ENCODE measurements around the gene NDUFB8.

NDUFB8 gene

DNA sequence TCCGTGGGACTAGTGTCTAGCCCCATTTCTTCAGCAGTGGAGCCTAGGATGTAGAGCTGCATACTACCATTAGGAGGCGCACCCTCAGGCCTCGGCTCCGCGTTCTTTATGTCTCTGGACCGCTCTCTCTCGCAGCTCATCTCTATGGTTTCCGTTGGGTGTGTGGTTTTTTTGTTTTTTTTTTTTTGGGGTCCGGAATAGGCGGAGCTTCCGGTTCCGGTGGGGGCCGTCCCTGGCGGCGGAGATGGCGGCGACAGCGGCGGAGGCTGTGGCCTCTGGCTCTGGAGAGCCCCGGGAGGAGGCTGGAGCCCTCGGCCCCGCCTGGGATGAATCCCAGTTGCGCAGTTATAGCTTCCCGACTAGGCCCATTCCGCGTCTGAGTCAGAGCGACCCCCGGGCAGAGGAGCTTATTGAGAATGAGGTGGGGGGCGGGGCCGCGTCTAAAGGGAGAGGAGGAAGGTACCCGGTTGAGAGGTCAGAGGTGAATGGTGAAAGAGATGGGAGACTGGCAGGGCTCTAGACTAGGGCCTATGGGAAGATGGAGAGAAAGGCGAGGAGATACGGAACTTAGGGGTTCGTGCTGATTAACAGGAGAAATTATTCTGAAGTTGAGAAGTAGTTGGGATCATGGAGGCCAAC, 6.2 kb upstream of the NDUFB8 start, which contains the start of gene HIF1AN:
TSS of gene HIF1AN (plus strand) at position 229 of the 639 bp plus-strand sequence. CDS start at position 245, 16 bp downstream.
- peak; percentile 85 for DNase-seq

DNA sequence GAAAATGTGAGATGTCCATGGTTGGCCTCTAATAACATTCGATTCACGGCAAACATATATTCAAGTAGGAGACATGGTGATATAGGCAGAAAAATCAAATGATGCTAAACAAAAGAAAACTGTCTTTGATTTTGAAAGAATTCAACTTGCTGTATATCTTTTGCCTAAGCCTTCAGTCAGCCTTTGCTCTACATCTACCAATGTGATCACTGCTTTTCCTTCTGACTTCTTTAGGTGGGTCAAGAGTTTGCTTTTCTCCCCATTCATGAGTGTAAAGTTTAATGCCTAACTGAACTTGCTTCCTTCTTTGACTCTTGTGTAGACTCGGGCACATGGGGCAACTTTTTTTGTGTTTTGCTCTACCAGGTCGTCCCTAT, 5.7 kb upstream of the NDUFB8 start:
- no peak for DNase-seq

DNA sequence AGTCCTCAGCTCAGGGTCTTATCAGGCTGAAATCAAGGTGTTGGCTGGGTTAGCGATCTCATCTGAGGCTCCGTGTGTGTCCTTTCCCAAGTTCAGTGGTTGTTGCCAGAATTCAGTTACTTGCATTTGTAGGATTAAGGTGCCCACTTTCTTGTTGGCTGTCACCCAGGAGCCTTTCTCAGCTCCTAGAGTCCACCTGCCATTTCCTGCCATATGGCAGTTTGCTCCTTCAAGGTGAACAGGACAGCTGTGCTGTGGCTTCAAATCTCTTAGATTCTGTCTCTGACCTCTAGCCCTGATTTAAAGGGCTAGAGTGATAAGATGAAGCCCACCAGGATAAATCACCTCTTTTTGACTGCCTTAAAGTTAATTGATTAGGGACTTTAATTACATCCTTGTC, 5.1 kb upstream of the NDUFB8 start:
- DNase-seq = no peak

DNA sequence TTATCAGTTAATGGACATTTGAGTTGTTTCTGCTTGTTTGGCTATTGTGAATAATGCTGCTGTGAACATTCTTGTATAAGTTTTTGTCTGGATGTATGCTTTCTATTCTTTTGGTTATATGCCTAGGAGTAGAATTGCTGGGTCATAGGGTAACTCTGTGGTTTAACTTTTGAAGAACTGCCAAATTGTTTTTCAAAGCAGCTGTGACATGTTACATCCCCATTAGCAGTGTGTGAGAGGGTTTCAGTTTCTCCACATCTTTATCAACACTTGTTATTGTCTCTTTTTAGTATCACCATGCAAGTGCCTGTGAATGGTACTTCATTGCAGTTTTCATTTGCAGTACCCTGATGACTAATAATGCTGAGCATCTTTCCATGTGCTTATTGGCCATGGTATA, 2.1 kb upstream of the NDUFB8 start:
- no peak for DNase-seq

DNA sequence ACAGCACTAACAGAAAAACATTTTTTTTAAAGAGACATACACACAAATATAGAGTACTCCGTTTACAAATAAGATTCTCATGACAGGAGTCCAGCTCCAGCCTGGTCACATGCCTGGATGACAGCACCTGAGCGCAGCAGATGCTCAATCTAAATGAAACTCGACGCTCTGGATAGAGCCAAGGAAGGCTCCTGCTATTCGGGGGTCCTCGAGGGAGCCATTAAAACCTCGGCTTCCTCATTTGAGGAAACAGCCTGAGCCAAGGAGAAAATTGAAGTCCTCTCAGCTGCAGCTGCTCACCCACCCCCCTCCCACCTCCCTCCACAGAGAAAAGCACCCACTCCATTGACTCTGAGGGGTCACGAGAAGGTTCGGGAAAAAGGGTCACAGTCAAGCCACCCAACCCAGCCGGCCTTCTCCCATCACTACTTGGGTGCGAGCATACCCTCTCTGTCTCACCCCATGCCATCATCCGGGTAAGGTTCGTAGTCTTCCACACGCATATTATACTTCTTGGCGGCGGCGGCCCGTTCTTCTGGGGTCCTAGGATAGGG, 673 bp downstream of the NDUFB8 start:
- no peak for DNase-seq

DNA sequence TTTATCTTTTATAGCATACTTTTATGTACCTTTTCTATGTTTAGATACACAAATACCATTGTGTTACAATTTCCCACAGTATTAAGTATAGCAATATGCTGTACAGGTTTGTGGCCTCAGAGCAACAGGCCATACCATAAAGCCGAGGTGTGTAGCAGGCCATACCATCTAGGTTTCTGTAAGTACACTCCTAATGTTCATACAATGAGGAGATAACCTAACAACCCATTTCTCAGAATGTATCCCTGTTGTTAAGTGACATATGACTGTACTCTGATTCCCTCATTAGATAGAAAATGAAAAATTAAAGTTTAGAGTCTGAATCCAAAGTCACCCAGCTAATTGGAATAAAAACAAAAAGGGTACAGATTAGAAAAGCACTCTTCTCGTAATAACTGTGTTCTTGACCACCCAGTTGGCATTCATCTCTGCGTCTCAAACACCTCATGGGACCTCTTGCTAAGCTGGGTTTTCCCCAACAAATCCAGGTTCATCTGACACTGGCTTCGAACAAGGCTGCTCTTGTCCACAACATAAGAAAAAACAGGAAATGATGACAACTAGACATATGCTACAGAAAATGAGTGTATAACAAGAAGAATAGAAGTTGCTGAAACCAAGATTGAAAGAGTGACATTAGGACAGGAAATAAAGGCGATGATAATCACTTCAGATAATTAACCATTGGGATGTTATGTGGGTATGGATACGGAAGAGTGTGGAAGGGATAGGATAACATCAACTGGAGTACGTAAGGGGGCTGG, 1.4 kb downstream of the NDUFB8 start:
- DNase-seq = no peak

DNA sequence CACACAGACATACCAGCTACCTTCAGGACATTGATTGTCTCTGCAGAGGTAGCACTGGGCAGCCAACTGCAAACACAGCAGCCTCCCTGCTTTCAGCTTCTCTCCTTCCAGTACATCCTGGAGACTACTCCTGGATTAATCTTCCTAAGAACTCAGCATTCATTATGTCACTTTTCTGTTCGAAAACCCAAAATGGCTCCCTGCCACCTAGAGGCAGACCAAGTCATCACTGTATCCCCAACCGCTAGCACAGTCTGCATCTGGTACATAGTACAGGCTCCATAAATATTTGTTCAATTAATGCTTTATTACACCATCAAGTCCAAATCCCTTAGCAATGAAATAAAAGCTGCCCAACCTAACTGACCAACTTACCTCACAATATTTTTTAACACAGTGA, 5.0 kb downstream of the NDUFB8 start:
- no peak for DNase-seq

DNA sequence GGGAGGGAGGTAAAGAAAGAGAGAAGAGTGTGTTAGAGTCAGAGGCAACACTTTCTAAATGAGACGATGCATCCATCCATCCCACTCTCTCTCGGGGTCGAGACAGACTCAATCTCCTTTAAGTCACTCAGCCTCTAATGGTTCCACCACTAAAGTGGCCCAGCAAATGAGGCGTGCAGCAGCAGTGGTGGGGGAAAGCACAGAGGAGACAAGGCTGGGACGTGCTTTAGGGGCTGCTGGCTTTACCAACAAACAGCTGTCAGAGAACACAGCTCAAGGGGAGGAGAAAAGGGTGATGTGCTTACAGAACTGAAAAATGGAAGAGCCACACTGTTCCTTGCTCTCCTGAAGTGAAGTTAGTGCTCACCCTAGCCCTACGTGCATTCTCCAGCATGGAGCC, 5.5 kb downstream of the NDUFB8 start:
- DNase-seq = no peak

DNA sequence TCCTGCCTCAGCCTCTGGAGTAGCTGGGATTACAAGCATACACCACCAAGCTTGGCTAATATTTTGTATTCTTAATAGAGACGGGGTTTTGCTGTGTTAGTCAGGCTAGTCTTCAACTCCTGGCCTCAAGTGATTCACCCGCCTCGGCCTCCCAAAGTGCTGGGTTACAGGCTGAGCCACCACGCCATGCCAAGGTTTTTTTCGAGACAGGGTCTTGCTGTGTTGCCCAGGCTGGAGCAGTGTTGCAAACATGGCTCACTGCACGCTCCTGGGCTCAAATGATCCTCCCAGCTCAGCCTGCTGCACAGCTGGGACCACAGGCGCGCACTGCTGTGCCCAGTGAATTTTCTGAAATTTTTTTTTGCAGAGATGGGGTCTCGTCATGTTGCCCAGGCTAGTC, 6.7 kb downstream of the NDUFB8 start:
- no peak for DNase-seq

DNA sequence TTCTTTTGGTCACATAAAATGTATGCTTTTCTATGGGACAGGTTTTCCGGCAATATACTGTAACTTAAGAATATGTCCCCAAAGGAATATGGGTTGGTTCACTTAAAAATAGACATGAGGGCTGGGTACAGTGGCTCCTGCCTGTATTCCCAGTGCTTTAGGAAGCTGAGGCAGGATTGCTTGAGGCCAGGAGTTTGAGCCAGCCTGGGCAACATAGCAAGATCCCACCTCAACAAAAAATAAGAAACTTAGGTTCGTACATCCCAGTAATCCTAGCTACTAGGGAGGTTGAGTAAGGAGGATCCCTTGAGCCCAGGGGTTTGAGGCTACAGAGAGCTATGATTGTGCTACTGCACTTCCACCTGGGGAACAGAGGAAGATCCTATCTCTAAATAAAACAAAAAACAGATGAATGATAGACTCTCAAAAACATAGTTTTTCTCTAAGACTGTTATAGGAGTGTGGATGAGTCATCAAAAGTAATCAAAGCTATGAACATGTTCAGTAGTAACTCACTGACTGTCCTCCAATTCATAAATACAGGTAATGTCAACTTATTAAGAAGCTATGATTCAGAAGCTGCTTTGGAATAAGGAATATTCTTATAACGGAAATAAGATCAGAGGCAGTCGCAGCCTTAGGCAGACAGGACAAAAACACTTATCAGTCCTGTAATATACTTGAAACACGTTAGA, 7.4 kb downstream of the NDUFB8 start:
- no peak for DNase-seq

DNA sequence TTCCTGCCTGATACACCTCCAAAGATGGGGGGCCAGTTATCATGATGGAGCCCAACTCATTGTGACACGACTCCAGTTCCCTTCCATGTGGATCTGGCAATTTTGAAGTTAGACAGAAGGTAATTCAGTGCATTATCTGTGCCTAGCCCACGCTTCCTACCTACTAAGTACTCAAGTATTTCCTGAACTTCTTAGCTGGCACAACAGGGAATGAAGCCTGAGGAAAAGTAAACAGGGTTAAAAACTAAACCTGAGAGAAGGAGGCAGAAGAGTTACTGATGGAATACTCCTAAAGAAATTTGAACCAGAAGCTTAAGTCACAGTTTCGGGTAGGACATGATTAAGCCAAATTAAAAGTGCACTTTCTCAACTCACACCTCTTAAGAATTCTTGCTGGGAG, 8.9 kb downstream of the NDUFB8 start:
- no peak for DNase-seq

DNA sequence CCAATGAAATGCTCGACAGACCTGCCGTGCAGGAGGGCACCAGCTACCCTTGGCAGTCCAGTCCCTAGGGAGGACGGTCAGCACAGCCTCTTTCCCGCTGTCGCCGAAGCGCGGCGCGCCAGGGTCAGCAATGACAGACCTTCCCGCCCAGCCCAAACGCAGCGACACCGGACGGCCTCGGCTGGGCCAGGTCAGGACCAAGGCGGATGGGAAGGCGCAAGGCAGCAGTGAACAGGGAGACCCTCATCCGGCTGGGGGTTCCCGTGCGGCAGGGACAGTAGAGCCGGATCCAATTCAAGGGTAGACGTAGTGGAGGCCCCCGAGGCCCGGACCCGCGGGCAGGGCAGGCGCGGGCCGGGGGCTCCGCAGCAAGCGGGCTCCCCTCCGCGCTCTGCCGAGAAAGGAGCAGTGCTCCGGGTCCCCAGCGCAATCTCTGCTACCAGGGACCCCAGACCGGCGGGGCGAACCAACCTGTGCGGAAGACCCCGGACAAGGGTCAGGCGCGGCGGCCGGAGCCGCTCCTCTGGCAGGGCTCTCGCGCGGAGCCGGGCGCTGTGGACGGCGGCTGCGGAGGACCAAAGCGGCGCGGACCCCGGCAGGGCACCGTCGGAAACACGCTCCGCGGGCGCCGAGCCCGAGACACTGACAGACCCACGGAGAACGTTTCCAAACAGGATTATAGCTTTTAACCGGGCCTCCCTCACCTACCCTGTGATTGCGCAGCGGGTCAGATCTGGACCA, 10.2 kb downstream of the NDUFB8 start, which contains the start of gene SEC31B:
TSS of gene SEC31B (minus strand) at position 551 of the 741 bp plus-strand sequence. CDS start 2,909 bp downstream, outside the sequence.
- DNase-seq = peak; percentile 28

DNA sequence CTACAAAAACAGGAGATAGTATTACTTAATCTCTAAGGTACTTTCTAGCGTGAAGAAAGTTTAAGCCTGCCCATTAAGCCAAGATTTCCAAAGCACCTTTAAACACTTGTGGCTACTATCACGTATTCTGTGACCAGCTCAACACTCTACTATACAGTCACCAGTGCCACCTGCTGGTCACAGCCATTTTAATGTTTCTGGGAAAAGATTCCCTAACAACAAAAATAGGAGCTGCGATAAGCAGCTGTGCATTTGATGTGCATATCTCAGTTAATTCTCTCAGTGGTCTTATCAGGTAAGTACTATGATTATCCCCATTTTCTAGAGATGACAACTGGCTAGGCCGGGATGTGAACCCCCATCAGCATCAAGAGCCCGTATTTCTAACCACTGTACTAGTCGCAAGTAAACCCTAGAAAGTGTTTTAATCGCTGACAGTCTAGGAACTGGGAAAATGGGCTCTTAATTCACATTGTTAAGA, 10.9 kb downstream of the NDUFB8 start:
- peak; percentile 50 for DNase-seq

DNA sequence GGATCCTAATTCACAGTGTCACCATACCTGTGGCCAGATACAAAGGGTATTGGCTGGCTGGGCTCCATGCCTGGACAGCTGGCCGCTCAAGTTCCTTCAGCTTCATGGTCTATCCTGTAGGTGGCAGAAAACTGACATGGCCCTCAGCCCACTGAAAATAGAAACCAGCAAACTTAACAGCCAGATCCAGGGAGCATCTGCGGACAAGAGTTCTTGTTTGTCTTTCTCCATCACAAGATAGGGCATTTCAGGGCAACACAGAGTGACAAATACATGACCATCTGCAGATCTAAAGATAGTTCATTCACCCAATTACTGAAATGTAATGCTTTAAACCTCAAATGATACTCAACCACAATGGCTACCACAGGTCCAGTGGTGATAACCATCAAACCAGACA, 12.8 kb downstream of the NDUFB8 start:
- no peak for DNase-seq

DNA sequence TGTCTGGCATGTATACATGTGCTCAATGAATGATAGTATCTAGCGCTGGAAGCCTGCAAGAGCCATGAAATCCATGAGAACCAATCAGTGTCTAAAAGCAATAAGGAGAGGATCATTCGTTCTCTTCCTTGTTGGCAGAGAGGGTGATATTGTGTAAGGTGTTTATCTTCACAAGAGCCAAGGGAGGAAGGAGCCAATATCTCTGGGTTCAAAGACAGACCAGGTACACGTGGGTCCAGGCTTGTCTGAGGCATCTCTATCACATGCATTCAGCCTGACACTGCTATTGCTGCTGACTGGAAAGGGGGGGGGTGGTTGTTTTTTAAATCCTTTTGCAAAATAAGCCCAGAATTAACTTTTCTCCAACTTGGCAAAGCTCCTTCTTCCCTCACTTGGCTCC, 14.1 kb downstream of the NDUFB8 start:
- DNase-seq = no peak

DNA sequence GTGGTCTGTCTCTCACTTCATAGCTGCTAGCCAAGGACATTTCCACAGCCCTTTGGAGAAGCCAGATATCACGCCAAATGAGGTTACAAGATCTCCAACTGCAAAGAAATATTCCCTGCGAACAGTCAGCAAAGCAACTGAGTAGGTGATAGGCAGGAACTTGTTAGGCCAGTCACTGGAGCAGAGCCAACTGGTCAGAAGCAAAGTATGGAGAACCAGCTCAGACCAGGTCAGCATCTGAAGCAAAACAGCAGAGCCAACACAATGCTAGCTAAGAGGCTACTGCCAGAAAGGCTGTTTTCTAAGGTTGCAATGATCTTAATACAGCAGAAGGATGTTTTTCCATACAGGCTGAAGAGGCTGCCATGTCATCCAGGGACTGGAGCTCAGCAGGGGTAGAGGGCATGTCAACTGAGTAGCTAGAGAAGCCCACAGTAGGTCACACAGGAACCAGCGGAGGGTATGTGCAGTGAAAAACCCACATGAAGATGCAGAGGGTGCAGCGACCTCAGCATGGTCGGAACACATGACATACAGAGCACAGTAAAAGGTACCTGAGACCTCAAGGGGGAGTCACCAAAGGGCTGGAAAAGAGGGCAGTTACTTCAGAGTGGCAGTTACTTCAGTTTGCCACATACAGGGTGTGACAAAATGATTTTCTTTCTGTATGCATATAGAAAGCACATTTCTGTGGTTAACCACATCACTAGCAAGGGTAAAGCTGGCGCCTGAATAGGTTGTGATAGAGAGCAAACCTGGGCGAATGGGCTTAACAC, 18.9 kb downstream of the NDUFB8 start:
- no peak for DNase-seq

DNA sequence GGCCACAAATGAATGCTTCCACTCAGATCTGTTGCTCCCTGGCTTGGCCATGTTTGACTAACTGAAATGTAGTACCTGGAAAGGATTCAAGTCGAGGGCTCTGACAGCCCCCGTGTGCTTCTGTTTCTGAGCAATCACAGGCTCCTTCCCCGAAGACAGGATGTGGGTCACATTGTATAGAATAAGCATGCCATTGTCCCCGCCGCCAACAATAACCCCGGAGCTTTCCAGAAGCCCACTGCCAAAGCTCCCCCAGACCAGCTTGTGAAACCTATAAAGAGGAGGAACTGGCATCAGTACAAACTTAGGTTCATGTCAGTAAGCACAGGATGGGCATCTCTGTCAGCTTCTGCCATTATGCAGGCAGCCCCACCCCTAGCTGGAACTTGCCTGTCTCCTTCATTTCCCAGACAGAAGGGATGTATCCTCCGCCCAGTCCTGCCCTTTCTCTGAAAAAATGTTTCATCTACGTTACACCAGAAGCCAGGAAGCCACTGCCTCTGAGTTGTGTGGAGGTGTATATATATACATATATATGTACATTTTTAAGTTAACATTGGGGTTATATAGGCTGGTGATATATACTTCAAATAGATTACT, 20.3 kb downstream of the NDUFB8 start:
- DNase-seq = no peak

DNA sequence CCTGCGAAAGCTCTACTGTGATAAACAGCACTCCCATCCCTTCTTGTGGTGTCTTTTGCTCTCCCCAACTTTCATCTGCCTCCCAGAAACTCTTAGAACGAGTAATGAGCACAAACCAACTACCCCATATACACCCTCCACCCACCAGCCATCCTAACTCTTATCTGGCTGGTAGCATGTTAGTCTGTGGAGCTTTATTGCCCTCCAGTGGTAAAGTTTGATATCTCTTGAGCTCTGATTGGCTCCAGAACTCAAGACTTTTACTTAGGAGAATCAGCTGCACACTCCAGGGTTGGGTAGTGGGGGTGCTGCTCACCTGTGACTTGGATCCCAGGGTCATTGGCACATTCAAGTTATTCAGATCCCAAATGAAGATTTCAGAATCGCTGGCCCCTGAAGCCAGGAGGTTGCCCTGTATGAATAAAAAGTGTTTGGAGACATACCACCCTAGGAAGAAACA, 20.9 kb downstream of the NDUFB8 start:
- peak; percentile 15 for DNase-seq

DNA sequence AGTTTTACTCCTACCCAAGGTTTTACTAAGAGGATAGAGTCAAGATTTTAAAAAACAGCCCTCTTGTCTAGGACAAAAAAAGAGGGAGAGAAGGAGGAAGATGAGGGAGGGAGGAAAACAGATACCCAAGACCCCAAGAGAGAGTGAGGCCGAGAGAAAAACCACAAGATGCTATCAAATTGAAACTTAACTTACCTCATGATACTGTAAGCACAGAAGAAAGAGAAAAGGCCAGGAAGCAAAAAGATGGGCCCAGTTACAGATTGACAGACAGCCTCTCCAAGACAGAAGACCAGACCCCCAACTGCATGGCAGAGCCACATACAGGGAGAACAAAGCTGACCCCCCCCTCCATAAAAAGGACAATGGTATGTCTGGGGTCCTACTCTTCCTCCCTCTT, 21.4 kb downstream of the NDUFB8 start:
- DNase-seq = no peak

DNA sequence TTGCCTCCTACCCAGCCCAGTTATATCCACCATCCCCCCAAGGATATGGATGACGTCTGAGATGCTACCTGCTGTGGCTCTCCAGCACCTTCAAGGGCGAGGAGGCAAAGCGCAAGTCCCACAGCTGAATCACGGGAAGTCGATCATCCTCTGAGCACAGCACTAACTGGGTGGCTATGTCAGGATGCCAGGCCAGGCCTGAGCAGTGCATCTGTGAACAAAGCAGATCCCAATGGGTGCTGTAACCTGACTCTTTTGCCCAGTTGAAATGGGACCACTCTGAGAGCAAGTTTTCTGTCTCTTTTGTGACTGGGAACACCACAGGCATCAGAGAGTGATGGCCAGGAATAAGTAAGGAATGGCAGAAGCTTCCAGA, 22.3 kb downstream of the NDUFB8 start:
- no peak for DNase-seq

DNA sequence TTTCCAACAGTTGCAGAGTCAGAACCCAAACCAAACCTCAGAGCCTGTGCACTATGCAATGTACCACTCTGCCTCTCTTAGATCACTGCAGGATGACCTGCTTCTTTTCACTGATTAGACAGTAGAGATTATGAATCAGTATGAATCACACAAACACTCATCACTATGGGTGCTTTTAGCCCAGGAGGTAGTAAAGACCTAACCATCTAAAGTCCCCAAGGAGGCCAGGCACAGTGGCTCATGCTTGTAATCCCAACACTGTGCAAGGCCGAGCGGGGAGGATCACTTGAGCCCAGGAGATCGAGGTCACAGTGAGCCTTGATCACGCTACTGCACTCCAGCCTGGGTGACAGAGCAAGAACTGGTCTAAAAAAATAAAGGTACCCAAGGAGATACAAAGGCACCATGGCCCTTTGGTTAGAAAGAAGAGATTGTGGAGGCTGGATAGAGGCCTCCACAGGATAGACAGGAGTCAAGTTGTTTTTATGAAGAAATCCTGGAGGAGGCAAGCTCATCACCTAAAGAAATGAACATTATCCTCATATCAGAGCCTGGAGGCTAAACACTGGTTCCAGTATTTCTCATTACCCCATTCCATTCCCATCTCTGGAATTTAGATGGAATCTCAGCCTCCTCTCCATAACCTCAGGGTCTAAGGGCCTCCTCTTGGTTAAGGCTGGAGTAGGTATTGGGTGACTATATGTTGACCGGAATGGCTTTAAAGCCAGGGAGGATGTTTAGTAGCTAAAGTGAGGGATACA, 22.9 kb downstream of the NDUFB8 start:
- DNase-seq = no peak
